Activated B cell treated with CpG ODN at 0.5 μM for 24 hours (primary cell): ENCODE measurements around the gene FDXACB1. TPM values are rescaled to one million over a fixed set of nuclear protein-coding genes. Genes with fewer than 3 reads are reported as not detected.
"Not testable (repeated sequence)": the region's sequence is repeated elsewhere in the genome, so short reads cannot be mapped to it uniquely, and the experiment has no call there.

Source experiments
- ATAC-seq: fragments of 200-7000 bp; cut with Tn5 transposase; one replicate; pipeline ENCODE4 v1.10.0; 2021; ENCODE audit warnings: low read depth, mild to moderate bottlenecking, moderate library complexity
- CTCF ChIA-PET: fragments of 350-600 bp; sonication (Branson Sonifier 250); formaldehyde crosslinking; loops from one replicate; lab custom pipeline; 2021; ENCODE audit warnings: antibody characterized with exemption; lab: Charles Lee
- POLR2A ChIA-PET: fragments of 350-600 bp; sonication (Branson Sonifier 250); formaldehyde crosslinking; loops from one replicate; lab custom pipeline; 2021; ENCODE audit warnings: antibody characterized with exemption; lab: Charles Lee
- DNase-seq: peaks from one replicate; pipeline ENCODE4 v3.0.0; 2022
- H3K27ac Mint-ChIP-seq: one replicate; pipeline ENCODE4 v1.8.0; 2020; ENCODE audit warnings: mixed read lengths
- H3K27me3 Mint-ChIP-seq: one replicate; pipeline ENCODE4 v1.8.0; 2021; ENCODE audit warnings: mixed read lengths
- H3K36me3 Mint-ChIP-seq: one replicate; pipeline ENCODE4 v1.8.0; 2021; ENCODE audit warnings: low read depth, mixed read lengths
- H3K4me1 Mint-ChIP-seq: one replicate; pipeline ENCODE4 v1.8.0; 2021; ENCODE audit warnings: mixed read lengths
- H3K4me3 Mint-ChIP-seq: one replicate; pipeline ENCODE4 v1.8.0; 2020; ENCODE audit warnings: mild to moderate bottlenecking, mixed read lengths
- H3K9me3 Mint-ChIP-seq: one replicate; pipeline ENCODE4 v1.8.0; 2020; ENCODE audit warnings: mixed read lengths
- CTCF ChIP-seq: fragments of 200-600 bp; IDR thresholded peaks from one replicate; pipeline ENCODE4 v1.8.0; 2022; ENCODE audit warnings: antibody characterized with exemption, mild to moderate bottlenecking
- intact Hi-C: fragments of 100-400 bp; cut with micrococcal nuclease; formaldehyde crosslinking; loops from one replicate; pipeline ENCODE4 v1.15.1; 2024
- total RNA-seq: library from RNA; stranded (reverse); gene quantifications from 2 replicates; pipeline ENCODE4 v1.2.3, GENCODE V29; 2022

FDXACB1 gene
- total RNA-seq, 1 donor from 2014 or later = 7.4 TPM

DNA sequence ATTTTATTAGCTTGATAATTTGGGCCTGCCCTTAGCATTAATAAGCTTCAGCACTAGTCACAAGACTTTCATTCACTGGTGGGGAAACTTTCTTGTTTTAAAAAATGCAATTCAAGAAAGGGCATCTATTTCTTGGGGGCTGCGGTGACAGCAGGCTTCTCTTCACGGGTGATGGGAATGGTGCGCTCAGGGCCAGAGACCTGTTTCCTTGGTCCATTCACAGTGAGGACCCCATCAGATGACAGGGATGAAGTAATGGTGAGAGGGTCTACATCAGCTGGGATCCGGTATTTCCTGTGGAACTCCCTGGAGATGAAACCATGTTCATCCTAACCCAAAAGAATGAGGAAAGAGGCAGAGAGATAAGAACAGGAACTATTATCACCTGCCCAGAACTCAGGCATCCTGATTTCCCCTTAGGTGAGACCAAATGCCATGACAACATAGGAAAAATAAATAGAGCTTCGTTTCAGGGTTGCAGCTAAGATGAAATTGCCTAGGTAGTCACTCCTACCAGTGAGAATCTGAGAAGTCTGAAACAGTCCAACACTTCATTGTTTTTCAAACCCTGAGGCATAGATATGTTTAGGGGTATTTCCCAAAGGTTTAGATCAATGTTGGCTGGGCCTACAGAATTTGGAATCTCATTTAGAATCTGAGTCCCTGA is 29.8 kb upstream of the FDXACB1 start:
- Mint-ChIP-seq H3K27me3 (peaks cover 36% of the 10 kb centered on the region), H3K4me1 (no peaks in the 10 kb centered on the region), H3K4me3 (no peak overlapping the region), H3K9me3 (peaks cover 2% of the 10 kb centered on the region), H3K36me3 (no peaks in the 10 kb centered on the region), H3K27ac (no peak overlapping the region)
- TF ChIP-seq CTCF = no peak
- intact Hi-C loops = no loop called here
- ATAC-seq = no peak
- no peak for DNase-seq
- ChIA-PET CTCF (interaction anchor here (0.6 kb wide), 1 partner anchor 205 kb away, joined by 4 read pairs; no protein-coding TSS in a partner anchor), POLR2A (no interaction called here)

- no peak for TF ChIP-seq CTCF
- Mint-ChIP-seq H3K4me1 (no peaks in the 10 kb centered on the region), H3K27me3 (peaks cover 31% of the 10 kb centered on the region), H3K4me3 (no peak overlapping the region), H3K27ac (no peak overlapping the region), H3K36me3 (no peaks in the 10 kb centered on the region), H3K9me3 (peaks cover 2% of the 10 kb centered on the region)
- ATAC-seq = no peak
- POLR2A ChIA-PET = no interaction called here
- no peak for DNase-seq
- intact Hi-C loops = no loop called here
- CTCF ChIA-PET = no interaction called here
Observed at GRCh38 chr11:111906680-111907079, 27.7 kb upstream of the FDXACB1 start.

GRCh38 chr11:111905411-111905810 is 26.4 kb upstream of the FDXACB1 start:
- CTCF ChIA-PET = no interaction called here
- Mint-ChIP-seq H3K27ac (no peak overlapping the region), H3K9me3 (peaks cover 2% of the 10 kb centered on the region), H3K4me1 (no peaks in the 10 kb centered on the region), H3K36me3 (no peaks in the 10 kb centered on the region), H3K4me3 (no peak overlapping the region), H3K27me3 (peaks cover 24% of the 10 kb centered on the region)
- ATAC-seq (no peak), DNase-seq (no peak)
- TF ChIP-seq CTCF = no peak
- intact Hi-C loops = no loop called here
- POLR2A ChIA-PET = no interaction called here

DNA sequence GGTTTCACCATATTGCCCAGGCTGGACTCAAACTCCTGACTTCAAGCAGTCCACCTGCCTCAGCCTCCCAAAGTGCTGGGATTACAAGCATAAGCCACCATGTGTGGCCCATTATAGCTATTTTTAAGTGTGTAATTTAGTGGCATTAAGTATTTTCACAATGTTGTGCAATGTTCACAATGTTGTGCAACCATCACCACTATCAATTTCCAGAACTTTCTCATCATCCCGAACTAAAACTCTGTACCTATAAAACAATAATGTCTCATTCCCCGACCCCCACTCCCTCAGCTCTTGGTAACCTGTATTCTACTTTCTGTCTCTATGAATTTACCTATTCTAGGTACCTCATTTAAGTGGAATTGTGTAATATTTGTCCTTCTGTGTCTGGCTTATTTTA is 7.9 kb upstream of the FDXACB1 start:
- TF ChIP-seq CTCF = no peak
- Mint-ChIP-seq H3K4me3 (no peak overlapping the region), H3K4me1 (no peaks in the 10 kb centered on the region), H3K27ac (no peak overlapping the region), H3K36me3 (peaks cover 4% of the 10 kb centered on the region), H3K9me3 (no peaks in the 10 kb centered on the region), H3K27me3 (no peaks in the 10 kb centered on the region)
- ATAC-seq (no peak), DNase-seq (no peak)
- POLR2A ChIA-PET = interaction anchor here (0.7 kb wide), 1 partner anchor 40 kb away, joined by 3 read pairs; no protein-coding TSS in a partner anchor
- intact Hi-C loops = no loop called here
- CTCF ChIA-PET = interaction anchor here (1.6 kb wide), 1 partner anchor 10 kb away, joined by 5 read pairs; no protein-coding TSS in a partner anchor

GRCh38 chr11:111886032-111886431 is 7.1 kb upstream of the FDXACB1 start:
- ChIA-PET POLR2A (no interaction called here), CTCF (interaction anchor here (1.0 to 1.6 kb wide), 2 partner anchors 9 to 394 kb away, joined by 3 to 5 read pairs; no protein-coding TSS in a partner anchor)
- H3K9me3 Mint-ChIP-seq = no peaks in the 10 kb centered on the region
- H3K36me3 Mint-ChIP-seq = peaks cover 4% of the 10 kb centered on the region
- H3K4me1 Mint-ChIP-seq = no peaks in the 10 kb centered on the region
- intact Hi-C loops = no loop called here
- H3K4me3 Mint-ChIP-seq = no peak overlapping the region
- ATAC-seq (no peak), DNase-seq (no peak)
- no peak for TF ChIP-seq CTCF
- no peak overlapping the region for H3K27ac Mint-ChIP-seq
- no peaks in the 10 kb centered on the region for H3K27me3 Mint-ChIP-seq

DNA sequence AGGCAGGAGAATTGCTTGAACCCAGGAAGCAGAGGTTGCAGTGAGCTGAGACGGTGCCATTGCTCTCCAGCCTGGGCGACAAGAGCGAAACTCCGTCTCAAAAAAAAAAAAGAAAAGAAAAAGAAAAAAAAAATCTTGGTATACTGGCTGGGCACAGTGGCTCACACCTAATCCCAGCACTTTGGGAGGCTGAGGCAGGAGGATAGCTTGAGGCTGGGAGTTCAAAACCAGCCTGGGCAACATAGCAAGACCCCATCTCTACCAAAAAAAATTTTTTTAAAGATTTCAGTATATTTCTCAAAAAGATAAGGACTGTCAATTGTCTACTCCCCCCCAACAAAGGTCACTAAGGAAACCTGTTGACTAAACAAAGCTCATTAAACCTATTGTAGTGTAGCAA is 6.1 kb upstream of the FDXACB1 start:
- DNase-seq, POLR2A ChIA-PET, ATAC-seq, H3K4me1 Mint-ChIP-seq, intact Hi-C loops, H3K9me3 Mint-ChIP-seq, H3K27me3 Mint-ChIP-seq, H3K36me3 Mint-ChIP-seq, H3K4me3 Mint-ChIP-seq, H3K27ac Mint-ChIP-seq: not testable (repeated sequence)
- CTCF ChIA-PET = interaction anchor here (1.0 kb wide), 1 partner anchor 395 kb away, joined by 3 read pairs; no protein-coding TSS in a partner anchor
